ENCODE data around the gene KLHL35. TPM values are rescaled to one million over a fixed set of nuclear protein-coding genes. Genes with fewer than 3 reads are reported as not detected.

Gene KLHL35
- total and polyA plus RNA-seq, 2 experiments from 2014 or later = 2.2 to 3.4 TPM

DNA sequence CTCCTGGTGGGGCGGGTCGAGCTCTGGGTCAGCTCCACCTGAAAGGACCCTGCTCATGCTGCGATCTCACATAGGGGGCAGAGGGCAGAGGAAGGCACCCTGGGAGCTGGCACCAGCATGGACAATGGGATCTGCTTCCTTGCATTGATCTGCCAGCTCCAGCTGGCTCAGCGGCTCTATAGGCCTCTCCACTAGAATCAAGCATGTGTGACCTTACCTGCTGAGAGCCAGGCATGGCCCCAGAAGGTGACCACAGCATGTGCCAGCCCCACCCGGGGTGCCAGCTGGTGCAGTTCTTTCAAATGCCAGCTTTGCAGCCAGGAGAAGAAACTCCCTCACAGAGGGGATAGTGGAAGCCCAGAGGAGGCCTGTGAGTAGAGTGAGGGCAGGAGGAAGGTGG, 22.0 kb upstream of the KLHL35 start:
- Histone ChIP-seq H3K4me1 (ENCODE audit: low read depth) (no peaks in the 10 kb centered on the region), H3K27me3 (peaks cover 11% of the 10 kb centered on the region), H3K36me3 (no peaks in the 10 kb centered on the region), H3K4me3 (no peak overlapping the region), H3K27ac (no peak overlapping the region), H3K9me3 (ENCODE audit: low read depth) (no peaks in the 10 kb centered on the region)
- DNase-seq (ENCODE audit: low read depth in 1 of 2, low spot score in 1 of 2) = no peak
- TF ChIP-seq, protein P1, sequence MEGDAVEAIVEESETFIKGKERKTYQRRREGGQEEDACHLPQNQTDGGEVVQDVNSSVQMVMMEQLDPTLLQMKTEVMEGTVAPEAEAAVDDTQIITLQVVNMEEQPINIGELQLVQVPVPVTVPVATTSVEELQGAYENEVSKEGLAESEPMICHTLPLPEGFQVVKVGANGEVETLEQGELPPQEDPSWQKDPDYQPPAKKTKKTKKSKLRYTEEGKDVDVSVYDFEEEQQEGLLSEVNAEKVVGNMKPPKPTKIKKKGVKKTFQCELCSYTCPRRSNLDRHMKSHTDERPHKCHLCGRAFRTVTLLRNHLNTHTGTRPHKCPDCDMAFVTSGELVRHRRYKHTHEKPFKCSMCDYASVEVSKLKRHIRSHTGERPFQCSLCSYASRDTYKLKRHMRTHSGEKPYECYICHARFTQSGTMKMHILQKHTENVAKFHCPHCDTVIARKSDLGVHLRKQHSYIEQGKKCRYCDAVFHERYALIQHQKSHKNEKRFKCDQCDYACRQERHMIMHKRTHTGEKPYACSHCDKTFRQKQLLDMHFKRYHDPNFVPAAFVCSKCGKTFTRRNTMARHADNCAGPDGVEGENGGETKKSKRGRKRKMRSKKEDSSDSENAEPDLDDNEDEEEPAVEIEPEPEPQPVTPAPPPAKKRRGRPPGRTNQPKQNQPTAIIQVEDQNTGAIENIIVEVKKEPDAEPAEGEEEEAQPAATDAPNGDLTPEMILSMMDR (IDR thresholded peaks at IDR 0.05; ENCODE audit: low read depth, low read length) = no peak

DNA sequence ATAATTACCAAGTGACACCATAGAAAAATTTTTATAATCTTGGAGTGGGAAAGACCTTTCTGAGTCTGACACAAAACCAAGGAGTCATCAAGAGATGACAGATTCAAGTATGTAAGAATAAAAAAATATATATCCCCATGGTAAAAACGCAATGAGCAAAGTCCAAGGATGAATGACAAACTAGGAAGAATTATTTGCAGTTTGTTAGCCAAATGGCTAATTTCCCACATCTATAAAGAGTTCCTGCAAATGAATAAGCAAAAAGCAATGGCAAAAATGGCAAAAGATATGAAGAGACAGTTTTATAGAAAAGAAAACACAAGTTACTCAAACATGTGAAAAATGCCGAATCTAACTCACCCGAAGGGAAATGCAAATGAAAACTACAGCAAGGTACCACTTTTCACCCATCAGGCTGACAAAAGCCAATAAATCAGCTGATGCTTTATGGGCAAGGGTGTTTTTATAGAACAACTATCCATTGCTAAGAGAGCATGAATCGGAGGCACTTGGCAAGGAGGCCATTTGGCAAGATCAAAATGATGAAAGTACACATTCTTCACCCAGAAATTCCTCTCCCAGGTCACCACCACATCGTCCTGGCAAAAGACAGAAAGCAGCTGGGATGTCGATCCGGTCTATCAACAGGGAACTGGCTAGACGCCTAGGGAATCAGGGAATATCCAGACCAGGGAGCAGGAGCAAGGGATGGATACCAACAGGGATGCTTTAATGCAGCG, 21.1 kb upstream of the KLHL35 start:
- Histone ChIP-seq H3K36me3 (no peaks in the 10 kb centered on the region), H3K4me1 (ENCODE audit: low read depth) (no peaks in the 10 kb centered on the region), H3K27me3 (peaks cover 11% of the 10 kb centered on the region), H3K27ac (no peak overlapping the region), H3K4me3 (no peak overlapping the region), H3K9me3 (ENCODE audit: low read depth) (no peaks in the 10 kb centered on the region)
- DNase-seq (ENCODE audit: low read depth in 1 of 2, low spot score in 1 of 2) = peak in 1 of 2 donors; percentile 80
- TF ChIP-seq, protein P1 (IDR thresholded peaks at IDR 0.05; ENCODE audit: low read depth, low read length) = no peak

- DNase-seq (ENCODE audit: low read depth in 1 of 2, low spot score in 1 of 2) = peak in 1 of 2 donors; percentile 32
- Histone ChIP-seq H3K9me3 (ENCODE audit: low read depth) (no peaks in the 10 kb centered on the region), H3K36me3 (no peaks in the 10 kb centered on the region), H3K4me3 (no peak overlapping the region), H3K27ac (no peak overlapping the region), H3K4me1 (ENCODE audit: low read depth) (no peaks in the 10 kb centered on the region), H3K27me3 (peaks cover 11% of the 10 kb centered on the region)
- TF ChIP-seq, protein P1 (IDR thresholded peaks at IDR 0.05; ENCODE audit: low read depth, low read length) = peak; percentile 57
Observed at GRCh38 chr11:75450826-75451821, 18.1 kb upstream of the KLHL35 start.

- Histone ChIP-seq H3K27me3 (peaks cover 11% of the 10 kb centered on the region), H3K36me3 (no peaks in the 10 kb centered on the region), H3K4me3 (no peak overlapping the region), H3K9me3 (ENCODE audit: low read depth) (no peaks in the 10 kb centered on the region), H3K27ac (no peak overlapping the region), H3K4me1 (ENCODE audit: low read depth) (no peaks in the 10 kb centered on the region)
- DNase-seq (ENCODE audit: low read depth in 1 of 2, low spot score in 1 of 2) = no peak
- TF ChIP-seq, protein P1 (IDR thresholded peaks at IDR 0.05; ENCODE audit: low read depth, low read length) = no peak
Observed at GRCh38 chr11:75450236-75450635, 17.2 kb upstream of the KLHL35 start.

GRCh38 chr11:75449776-75450175, 16.8 kb upstream of the KLHL35 start:
- no peaks in the 10 kb centered on the region for H3K4me1 ChIP-seq (ENCODE audit: low read depth)
- no peak for DNase-seq (ENCODE audit: low read depth in 1 of 2, low spot score in 1 of 2)
- H3K36me3 ChIP-seq = no peaks in the 10 kb centered on the region
- no peak overlapping the region for H3K27ac ChIP-seq
- H3K27me3 ChIP-seq = peaks cover 11% of the 10 kb centered on the region
- TF ChIP-seq, protein P1 (IDR thresholded peaks at IDR 0.05; ENCODE audit: low read depth, low read length) = no peak
- no peak overlapping the region for H3K4me3 ChIP-seq
- no peaks in the 10 kb centered on the region for H3K9me3 ChIP-seq (ENCODE audit: low read depth)
